BE2C (cell line): ENCODE measurements around the gene TOE1.
"Not testable (repeated sequence)": the region's sequence is repeated elsewhere in the genome, so short reads cannot be mapped to it uniquely, and the experiment has no call there.

Source experiments
- DNase-seq: peaks from one replicate; pipeline ENCODE4 v3.0.0-alpha.2; 2020
- H3K27me3 ChIP-seq: fragments of 250-450 bp; sonication (Bioruptor Pico); 2 replicates; pipeline ENCODE4 v1.5.1; 2020; ENCODE audit warnings: mild to moderate bottlenecking
- H3K36me3 ChIP-seq: fragments of 250-450 bp; sonication (Bioruptor Pico); 2 replicates; pipeline ENCODE4 v1.5.1; 2020; ENCODE audit warnings: mild to moderate bottlenecking
- H3K4me1 ChIP-seq: fragments of 250-450 bp; sonication (Bioruptor Pico); 2 replicates; pipeline ENCODE4 v1.5.1; 2020
- H3K4me3 ChIP-seq: 2 replicates; pipeline ENCODE4 v1.5.1; 2011; ENCODE audit warnings: low read depth, low read length
- H3K9me3 ChIP-seq: fragments of 250-450 bp; sonication (Bioruptor Pico); 2 replicates; pipeline ENCODE4 v1.5.1; 2020
- CTCF ChIP-seq: IDR thresholded peaks from 2 replicates; pipeline ENCODE4 v1.5.1; 2012; ENCODE audit warnings: mild to moderate bottlenecking, low read depth, low read length

TOE1 gene

DNA sequence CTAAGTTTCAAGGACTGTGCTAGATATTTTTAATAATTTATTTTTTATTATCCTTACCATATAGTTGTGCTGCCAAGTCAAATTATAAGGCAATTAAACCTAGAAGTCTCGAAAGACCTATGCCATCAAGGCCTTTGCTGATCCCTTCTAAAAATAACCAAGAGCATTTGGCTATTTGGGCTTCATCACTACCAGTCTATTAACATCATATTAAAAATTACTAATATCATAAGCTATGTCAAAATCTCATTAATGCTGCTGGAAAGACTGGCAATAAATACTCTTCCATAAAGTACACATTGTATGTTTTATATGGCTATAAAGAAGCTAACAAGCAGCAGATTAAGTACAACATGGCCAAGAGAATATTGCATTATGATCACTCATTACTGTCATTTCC lies 43.2 kb downstream of the TOE1 start:
- Histone ChIP-seq H3K4me1 (no peaks in the 10 kb centered on the region), H3K9me3 (no peaks in the 10 kb centered on the region), H3K27me3 (no peaks in the 10 kb centered on the region), H3K4me3 (no peak overlapping the region), H3K36me3 (no peaks in the 10 kb centered on the region)
- no peak for TF ChIP-seq CTCF
- no peak for DNase-seq

DNA sequence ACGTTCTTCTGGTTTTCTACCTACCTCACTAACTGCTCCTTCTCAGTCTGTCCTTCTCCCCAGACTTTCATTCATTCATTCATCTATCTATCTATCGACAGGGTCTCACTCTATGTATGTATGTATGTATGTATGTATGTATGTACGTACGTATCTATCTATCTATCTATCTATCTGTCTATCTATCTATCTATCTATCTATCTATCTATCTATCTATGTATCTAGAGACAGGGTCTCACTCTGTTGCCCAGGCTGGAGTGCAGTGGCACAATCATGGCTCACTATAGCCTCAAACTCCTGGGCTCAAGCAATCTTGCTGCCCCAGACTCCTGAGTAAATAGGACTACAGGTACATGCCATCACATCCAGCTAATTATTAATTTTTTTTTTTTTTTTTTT lies 44.2 kb downstream of the TOE1 start:
- H3K27me3 ChIP-seq, DNase-seq, H3K9me3 ChIP-seq, H3K4me3 ChIP-seq, H3K36me3 ChIP-seq, H3K4me1 ChIP-seq: not testable (repeated sequence)

DNA sequence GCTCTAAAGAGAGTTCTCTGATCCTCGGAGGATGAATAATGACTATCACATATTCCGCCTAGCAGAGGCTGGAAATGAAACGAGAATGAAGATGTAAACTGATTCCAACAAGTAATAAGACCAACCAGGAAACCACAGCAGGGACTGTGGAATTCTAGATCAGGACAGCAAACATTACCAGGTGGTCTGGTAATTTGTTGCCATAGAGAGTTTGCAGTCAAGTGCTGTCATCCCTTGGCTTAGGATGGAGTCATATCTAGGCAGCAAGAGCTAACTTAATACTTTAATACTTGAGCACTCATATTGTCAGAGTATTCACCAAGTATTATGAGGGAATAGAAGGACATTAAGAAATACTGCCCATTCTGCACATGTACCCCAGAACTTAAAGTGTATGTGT lies 45.3 kb downstream of the TOE1 start:
- H3K4me1 ChIP-seq, result no peaks in the 10 kb centered on the region
- no peak for DNase-seq
- no peaks in the 10 kb centered on the region for H3K36me3 ChIP-seq
- no peaks in the 10 kb centered on the region for H3K9me3 ChIP-seq
- H3K4me3 ChIP-seq, result no peak overlapping the region
- no peaks in the 10 kb centered on the region for H3K27me3 ChIP-seq
- TF ChIP-seq CTCF, result no peak

DNA sequence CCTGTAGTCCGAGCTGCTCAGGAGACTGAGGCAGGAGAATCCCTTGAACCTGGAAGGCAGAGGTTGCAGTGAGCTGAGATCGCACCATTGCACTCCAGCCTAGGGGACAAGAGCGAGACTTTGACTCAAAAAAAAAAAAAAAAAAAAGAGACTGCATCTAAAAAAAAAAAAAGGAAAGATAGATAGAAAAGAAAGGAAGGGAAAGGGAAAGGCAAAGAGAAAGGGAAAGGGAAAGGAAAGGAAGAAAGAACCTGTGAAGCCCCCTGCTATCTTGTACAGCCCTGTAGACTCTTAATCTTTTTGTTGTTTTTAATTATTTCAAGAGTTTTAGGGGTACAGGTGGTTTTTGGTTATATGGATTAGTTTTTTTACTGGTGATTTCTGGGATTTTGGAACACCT lies 46.2 kb downstream of the TOE1 start:
- H3K27me3 ChIP-seq, result no peaks in the 10 kb centered on the region
- TF ChIP-seq CTCF, result no peak
- no peaks in the 10 kb centered on the region for H3K9me3 ChIP-seq
- no peak for DNase-seq
- no peak overlapping the region for H3K4me3 ChIP-seq
- H3K4me1 ChIP-seq, result no peaks in the 10 kb centered on the region
- no peaks in the 10 kb centered on the region for H3K36me3 ChIP-seq
